Activated T-helper 2 cell treated with anti-CD3 and anti-CD28 coated beads, Interferon-gamma antibody, Interleukin-2, Interleukin-4, amounts not matched to agents 10 μg/mL and 5 μg/mL and 100 μg/mL, durations not matched to agents 14 hours and 24 hours and 36 hours (primary cell): ENCODE measurements around the gene MINDY4. TPM values are rescaled to one million over a fixed set of nuclear protein-coding genes. Genes with fewer than 3 reads are reported as not detected.

Experiments used
- DNase-seq: peaks from one replicate; pipeline ENCODE4 v3.0.0; 2021; ENCODE audit warnings: low spot score
- H3K27ac Mint-ChIP-seq: one replicate; pipeline ENCODE4 v1.8.0; 2021; ENCODE audit warnings: mixed read lengths
- H3K27me3 Mint-ChIP-seq: one replicate; pipeline ENCODE4 v1.8.0; 2021; ENCODE audit warnings: low read depth, mixed read lengths
- H3K36me3 Mint-ChIP-seq: one replicate; pipeline ENCODE4 v1.8.0; 2021; ENCODE audit warnings: low read depth, mixed read lengths
- H3K4me1 Mint-ChIP-seq: one replicate; pipeline ENCODE4 v1.8.0; 2021; ENCODE audit warnings: low read depth, mixed read lengths
- H3K4me3 Mint-ChIP-seq: one replicate; pipeline ENCODE4 v1.8.0; 2021; ENCODE audit warnings: low read depth, mild to moderate bottlenecking, moderate library complexity, mixed read lengths
- H3K9me3 Mint-ChIP-seq: one replicate; pipeline ENCODE4 v1.8.0; 2021; ENCODE audit warnings: mixed read lengths
- intact Hi-C: fragments of 100-400 bp; cut with micrococcal nuclease; formaldehyde crosslinking; loops from one replicate; pipeline ENCODE4 v1.15.1; 2023
- total RNA-seq: library from RNA; stranded (reverse); gene quantifications from 2 replicates; pipeline ENCODE4 v1.2.3, GENCODE V29; 2022

Gene MINDY4
- total RNA-seq, 1 donor from 2014 or later = 1.3 TPM

DNA sequence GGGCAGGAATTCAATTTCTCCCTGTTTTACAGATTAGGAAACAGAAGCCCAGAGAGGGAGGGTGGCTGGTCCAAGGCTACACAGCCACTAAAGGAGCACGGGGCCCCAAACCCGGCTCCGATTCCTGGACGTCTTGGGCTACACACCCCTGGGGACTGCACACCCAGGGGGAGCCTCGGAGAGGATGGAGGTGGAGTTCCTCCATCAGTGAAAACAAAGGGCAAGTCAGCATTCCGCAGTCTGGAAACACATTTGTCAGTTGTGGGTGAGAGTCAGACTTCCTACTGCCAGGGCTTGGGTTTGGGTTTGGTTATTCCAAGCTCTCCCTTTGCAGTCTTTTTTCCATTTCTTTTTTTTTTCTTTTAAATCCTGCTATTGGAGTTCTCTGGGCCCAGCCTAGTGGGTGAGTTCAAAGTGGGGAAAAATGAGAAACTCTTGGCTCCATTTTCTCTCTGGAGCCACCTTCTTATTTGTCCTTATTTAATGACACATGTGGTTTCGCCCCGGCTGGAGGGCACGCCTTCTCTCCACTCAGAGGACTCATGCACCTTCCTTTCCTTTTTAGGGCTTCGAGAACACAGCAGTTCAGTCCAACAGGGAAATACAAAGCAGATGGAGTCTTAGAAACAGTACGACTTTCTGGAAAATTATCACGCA is 80.6 kb downstream of the MINDY4 start:
- H3K4me1 Mint-ChIP-seq = no peaks in the 10 kb centered on the region
- no peak for DNase-seq

DNA sequence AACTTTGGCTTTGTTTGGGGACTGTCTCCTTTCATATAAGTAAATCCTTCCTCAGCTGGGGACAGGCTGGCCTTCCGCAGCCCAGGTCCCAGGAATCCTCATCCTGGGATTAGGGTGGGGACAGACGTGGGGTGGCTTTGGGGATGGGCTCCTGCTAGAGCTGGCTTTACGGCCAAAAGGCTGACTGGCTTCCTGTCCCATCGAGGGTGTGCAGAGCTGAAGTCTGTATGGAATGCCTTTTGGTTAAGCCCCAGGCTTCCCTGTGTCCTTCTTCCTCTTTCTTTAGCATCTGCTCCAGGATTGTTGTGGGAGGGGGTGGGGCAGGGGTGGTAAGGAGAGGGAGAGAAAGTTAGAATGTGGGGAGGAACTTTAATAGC is 81.1 kb downstream of the MINDY4 start:
- no peaks in the 10 kb centered on the region for H3K27me3 Mint-ChIP-seq
- no peak overlapping the region for H3K4me3 Mint-ChIP-seq
- H3K4me1 Mint-ChIP-seq = no peaks in the 10 kb centered on the region
- H3K36me3 Mint-ChIP-seq = no peaks in the 10 kb centered on the region
- no peaks in the 10 kb centered on the region for H3K9me3 Mint-ChIP-seq
- intact Hi-C loops = no loop called here
- H3K27ac Mint-ChIP-seq = no peak overlapping the region
- DNase-seq = no peak

More for the DNA sequence above, 80.6 kb downstream of the MINDY4 start:
- Mint-ChIP-seq H3K27me3 (no peaks in the 10 kb centered on the region), H3K9me3 (no peaks in the 10 kb centered on the region), H3K27ac (no peak overlapping the region), H3K4me3 (no peak overlapping the region), H3K36me3 (no peaks in the 10 kb centered on the region)
- intact Hi-C loops = no loop called here

DNA sequence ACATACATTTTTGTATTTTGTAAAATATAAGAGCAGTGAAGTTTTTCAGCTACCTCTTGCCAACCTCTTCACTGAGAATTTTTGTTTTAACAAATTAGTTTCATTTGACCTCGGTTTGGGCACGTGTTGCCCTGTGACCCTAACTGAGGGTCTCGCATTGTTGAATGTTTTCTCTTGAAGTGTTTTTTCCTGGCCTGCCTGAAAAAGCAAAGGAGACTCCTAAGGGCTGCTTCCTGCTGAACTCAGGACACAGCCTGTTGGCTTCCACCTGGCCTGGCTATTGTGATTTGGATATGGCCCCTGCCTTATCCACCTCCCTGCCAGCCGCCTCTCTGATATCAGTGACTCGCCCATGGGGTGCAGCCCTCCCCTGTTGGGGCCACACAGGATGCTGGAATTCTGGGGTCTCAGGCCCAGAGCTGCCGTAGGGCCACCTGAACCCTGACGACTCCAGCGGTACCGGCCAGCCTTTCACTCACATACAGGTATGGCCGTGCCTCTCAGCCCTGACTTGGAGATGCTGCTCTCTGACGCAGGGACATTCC is 81.6 kb downstream of the MINDY4 start:
- H3K9me3 Mint-ChIP-seq = no peaks in the 10 kb centered on the region
- intact Hi-C loops = no loop called here
- H3K4me1 Mint-ChIP-seq = no peaks in the 10 kb centered on the region
- no peak for DNase-seq
- no peak overlapping the region for H3K27ac Mint-ChIP-seq
- no peak overlapping the region for H3K4me3 Mint-ChIP-seq
- H3K27me3 Mint-ChIP-seq = no peaks in the 10 kb centered on the region
- no peaks in the 10 kb centered on the region for H3K36me3 Mint-ChIP-seq

DNA sequence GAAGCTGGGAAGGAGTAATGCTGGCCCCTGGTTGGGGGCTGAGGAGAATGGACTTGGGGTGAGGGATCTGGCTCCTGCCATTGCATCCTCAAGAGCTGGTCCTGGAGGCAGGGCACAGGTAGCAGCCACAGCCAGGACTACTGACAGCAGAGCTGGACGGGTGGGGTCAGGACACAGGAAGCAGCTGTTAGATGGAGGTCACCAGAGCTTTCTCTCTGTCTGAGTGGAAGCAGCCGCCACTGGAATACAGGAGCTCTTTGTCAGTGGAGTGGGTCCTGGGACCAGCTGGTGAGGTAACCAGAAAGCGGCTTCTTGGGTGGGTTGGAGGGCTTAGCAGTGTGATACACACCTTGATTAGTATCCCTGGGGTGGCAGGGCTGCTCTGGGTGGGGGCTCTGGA is 82.4 kb downstream of the MINDY4 start:
- H3K9me3 Mint-ChIP-seq = no peaks in the 10 kb centered on the region
- intact Hi-C loops = no loop called here
- no peaks in the 10 kb centered on the region for H3K27me3 Mint-ChIP-seq
- H3K27ac Mint-ChIP-seq = no peak overlapping the region
- H3K4me1 Mint-ChIP-seq = no peaks in the 10 kb centered on the region
- H3K36me3 Mint-ChIP-seq = no peaks in the 10 kb centered on the region
- no peak overlapping the region for H3K4me3 Mint-ChIP-seq
- no peak for DNase-seq

DNA sequence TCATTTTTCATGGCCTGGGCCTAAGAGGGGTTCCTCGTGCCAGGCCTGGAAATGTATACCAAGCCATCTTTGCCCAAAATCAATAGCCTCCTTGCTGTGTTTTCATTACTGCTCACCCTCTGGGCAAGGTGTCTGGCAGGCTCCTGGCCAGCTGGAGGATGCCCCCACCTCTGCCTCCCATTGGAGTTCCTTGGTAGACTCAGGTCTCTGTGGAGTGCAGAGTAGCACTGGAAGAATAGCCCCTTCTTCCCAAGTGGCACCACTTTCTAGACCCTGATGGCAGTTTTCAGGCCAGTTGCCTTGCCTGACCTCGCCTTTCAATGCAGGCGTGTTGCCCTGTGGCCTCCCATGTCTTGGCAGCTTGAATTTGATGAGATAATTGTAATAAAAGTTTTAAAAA is 84.7 kb downstream of the MINDY4 start:
- Mint-ChIP-seq H3K4me1 (no peaks in the 10 kb centered on the region), H3K9me3 (no peaks in the 10 kb centered on the region)

DNA sequence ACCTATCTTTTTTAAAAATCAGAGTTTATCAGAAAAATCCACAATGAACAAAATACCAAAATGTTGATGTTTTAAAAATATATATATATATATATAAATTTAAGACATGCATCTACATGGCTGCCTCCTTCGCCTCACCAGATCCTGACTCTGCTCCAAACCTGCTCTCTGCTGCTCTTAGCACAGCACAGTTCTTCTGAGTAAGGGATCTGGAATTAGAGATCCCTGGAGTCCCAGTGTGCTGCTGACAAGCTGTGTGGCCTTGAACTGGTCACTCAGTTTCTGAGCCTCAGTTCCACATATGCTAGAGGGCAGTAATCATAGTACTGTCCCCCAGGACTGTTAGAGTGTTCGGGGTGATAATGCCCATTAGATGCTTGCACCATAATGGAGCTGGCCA is 87.4 kb downstream of the MINDY4 start:
- Mint-ChIP-seq H3K9me3 (no peaks in the 10 kb centered on the region), H3K36me3 (no peaks in the 10 kb centered on the region), H3K27ac (no peak overlapping the region), H3K4me3 (no peak overlapping the region), H3K4me1 (no peaks in the 10 kb centered on the region), H3K27me3 (no peaks in the 10 kb centered on the region)
- intact Hi-C loops = no loop called here
- DNase-seq = no peak

More for the DNA sequence above, 84.7 kb downstream of the MINDY4 start:
- no peak for DNase-seq
- Mint-ChIP-seq H3K4me3 (no peak overlapping the region), H3K36me3 (no peaks in the 10 kb centered on the region), H3K27ac (no peak overlapping the region), H3K27me3 (no peaks in the 10 kb centered on the region)
- intact Hi-C loops = no loop called here

DNA sequence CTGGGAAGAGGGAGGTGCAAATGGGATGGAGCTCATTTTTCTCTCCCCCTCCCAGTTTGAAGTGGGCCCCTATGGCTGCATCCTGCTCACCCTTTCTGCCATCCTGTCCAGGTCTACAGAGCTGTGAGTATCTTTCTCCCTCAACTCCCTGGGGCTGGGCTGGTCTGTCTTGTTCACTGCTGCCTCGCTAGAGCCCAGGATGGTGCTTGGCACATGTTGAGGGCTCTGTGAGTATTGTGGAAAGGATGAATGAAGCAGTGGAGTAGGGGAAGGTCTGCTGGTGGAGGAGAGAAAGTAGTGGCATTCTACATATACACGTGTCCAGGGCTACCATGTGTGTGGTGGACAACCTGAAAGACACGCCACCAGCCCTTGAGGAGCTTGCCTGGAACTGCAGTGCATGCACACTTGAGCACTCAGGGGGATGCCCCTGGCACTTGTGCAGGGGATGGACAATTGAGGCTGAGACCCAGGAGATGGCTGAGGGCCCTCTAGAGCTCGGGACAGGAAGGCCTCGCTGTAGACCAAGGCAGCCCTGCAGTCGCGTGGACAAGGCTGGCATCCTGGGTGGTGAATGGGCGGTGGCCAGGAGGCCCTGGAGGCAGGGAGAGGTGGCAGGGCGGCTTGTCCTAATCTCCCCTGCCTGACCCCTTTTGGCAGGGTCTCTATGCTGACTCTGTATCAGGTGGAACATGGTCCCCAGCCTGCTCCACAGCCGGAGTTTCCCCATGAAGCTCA is 88.2 kb downstream of the MINDY4 start:
- Mint-ChIP-seq H3K4me3 (no peak overlapping the region), H3K9me3 (no peaks in the 10 kb centered on the region), H3K4me1 (no peaks in the 10 kb centered on the region), H3K27me3 (no peaks in the 10 kb centered on the region), H3K27ac (no peak overlapping the region), H3K36me3 (no peaks in the 10 kb centered on the region)
- intact Hi-C loops = no loop called here
- DNase-seq = no peak

DNA sequence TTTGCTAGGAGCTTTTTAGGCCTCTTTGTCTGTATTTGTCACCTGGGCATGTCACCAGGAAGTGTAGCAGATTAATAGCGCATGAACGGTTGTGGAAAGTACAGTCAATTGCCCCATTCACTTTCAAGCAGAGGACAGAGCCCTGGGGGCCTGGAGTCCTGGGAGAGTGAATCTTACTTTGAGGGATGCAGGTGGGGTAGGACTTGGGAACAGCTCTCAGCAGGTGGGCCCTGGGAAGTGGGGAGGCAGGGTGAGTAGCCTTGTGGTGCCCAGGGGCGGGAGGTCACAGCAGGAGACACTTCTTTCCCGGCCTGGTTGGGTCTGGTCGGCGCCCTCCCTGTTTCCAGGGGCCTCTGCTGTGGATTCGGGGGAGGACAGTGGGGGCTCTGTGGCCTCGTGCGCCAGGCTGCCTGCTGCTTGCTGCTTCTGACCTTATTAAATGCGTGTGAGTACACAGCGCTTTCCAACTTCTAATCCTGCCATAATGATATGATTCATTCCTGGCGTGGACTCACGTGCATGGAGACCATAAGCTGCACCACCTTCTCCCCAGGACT is 88.8 kb downstream of the MINDY4 start:
- no peak for DNase-seq
- H3K9me3 Mint-ChIP-seq = no peaks in the 10 kb centered on the region
- H3K36me3 Mint-ChIP-seq = no peaks in the 10 kb centered on the region
- H3K27me3 Mint-ChIP-seq = no peaks in the 10 kb centered on the region
- no peak overlapping the region for H3K27ac Mint-ChIP-seq
- H3K4me1 Mint-ChIP-seq = no peaks in the 10 kb centered on the region
- intact Hi-C loops = no loop called here
- H3K4me3 Mint-ChIP-seq = no peak overlapping the region

DNA sequence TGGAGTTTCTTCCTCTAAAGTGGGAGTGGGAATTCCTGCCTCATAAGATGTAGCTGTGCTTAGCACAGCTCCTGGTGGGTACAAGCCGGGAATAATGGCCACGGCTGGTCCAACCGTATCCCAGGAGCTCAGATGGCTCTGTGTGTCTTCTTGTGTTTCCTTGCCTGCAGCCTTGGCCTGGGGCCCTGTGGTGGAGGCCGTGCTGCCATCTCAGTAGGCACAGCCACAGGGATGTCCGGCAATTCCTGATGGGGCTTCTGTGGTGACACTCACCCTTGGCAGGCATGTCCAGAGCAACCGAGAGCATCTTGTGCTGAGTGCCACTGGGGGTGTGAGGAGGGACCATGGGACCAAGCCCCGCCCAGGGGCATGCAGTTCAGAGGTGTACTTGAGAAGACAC is 90.4 kb downstream of the MINDY4 start:
- intact Hi-C loops = no loop called here
- no peaks in the 10 kb centered on the region for H3K36me3 Mint-ChIP-seq
- no peaks in the 10 kb centered on the region for H3K4me1 Mint-ChIP-seq
- H3K4me3 Mint-ChIP-seq = no peak overlapping the region
- H3K27me3 Mint-ChIP-seq = no peaks in the 10 kb centered on the region
- H3K9me3 Mint-ChIP-seq = no peaks in the 10 kb centered on the region
- DNase-seq = no peak
- H3K27ac Mint-ChIP-seq = no peak overlapping the region

DNA sequence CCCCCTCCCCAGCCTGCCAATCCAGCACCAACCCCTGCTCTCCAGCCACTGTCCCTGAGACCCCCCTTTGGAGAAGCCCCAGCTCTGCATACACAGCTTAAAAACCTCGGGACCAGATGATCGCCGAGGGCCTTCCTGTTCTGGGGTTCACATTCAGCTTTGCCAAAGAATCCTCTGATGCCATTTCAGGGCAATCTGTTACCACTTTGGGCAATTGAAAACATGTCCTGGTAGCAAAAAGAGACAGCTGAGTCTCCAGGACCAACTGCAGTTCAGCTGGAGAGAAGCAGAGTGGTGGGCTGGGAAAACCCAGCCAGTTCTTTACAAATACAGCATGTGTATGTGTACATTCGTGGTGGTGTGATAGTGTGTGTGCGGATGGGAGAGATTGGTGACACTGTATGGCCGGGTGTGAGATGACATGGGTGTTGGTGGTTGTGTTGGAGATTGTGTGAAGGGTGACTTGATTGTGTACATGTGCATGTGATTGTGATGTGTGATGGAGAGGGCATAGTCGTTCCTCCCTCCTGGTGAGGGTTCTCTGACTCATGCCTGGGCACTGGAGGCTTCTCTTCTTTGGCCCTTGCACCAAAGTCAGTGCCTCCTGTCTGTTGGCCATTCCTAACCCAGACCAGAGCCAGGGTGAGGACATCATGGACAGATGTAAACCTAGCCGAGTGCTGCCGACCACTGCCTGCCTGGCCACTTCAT is 91.9 kb downstream of the MINDY4 start:
- H3K27me3 Mint-ChIP-seq = no peaks in the 10 kb centered on the region

DNA sequence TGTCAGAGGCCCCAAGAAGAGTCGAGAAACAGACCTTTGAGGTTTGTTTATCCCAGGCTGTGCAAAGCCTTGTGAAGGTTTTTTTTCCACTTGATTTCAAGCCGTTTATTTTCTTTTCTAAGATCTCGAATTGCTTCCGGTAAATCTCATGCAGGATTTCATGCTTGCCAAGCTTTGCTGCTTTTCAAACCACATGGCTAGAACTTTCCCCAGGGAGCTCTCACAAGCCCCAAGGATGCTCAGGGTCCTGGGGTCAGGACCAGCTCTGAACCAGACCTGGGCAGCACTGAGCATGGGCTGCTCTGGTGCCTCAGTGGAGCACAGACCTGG is 92.5 kb downstream of the MINDY4 start:
- DNase-seq = no peak
- no peak overlapping the region for H3K27ac Mint-ChIP-seq
- intact Hi-C loops = no loop called here

More for the DNA sequence above, 91.9 kb downstream of the MINDY4 start:
- Mint-ChIP-seq H3K9me3 (no peaks in the 10 kb centered on the region), H3K36me3 (no peaks in the 10 kb centered on the region), H3K4me1 (no peaks in the 10 kb centered on the region), H3K27ac (no peak overlapping the region), H3K4me3 (no peak overlapping the region)
- no peak for DNase-seq
- intact Hi-C loops = no loop called here

DNA sequence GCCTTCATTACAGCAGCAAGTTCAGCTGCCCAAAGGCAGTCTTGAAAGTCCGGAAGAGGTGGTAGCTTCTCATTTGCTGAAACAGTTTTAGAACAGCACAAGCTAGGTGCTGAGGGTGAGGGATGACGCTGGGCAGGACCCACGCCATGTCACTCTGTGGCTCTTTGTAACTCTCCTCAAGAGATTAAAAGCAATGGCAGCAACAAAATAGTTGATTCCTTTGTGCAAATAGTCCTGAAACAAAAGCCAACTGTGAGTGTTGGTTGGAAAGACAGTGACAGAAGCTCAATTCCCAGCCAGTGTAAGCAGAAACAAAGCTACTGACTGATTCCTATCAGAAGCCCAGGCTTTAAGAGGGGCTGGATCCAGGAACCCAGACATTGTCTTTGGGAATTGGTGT is 92.9 kb downstream of the MINDY4 start:
- Mint-ChIP-seq H3K27ac (no peak overlapping the region), H3K27me3 (no peaks in the 10 kb centered on the region), H3K4me1 (no peaks in the 10 kb centered on the region), H3K9me3 (no peaks in the 10 kb centered on the region), H3K36me3 (no peaks in the 10 kb centered on the region), H3K4me3 (no peak overlapping the region)
- intact Hi-C loops = no loop called here
- no peak for DNase-seq

More for the DNA sequence above, 92.5 kb downstream of the MINDY4 start:
- H3K4me1 Mint-ChIP-seq = no peaks in the 10 kb centered on the region
- H3K27me3 Mint-ChIP-seq = no peaks in the 10 kb centered on the region
- H3K36me3 Mint-ChIP-seq = no peaks in the 10 kb centered on the region
- H3K4me3 Mint-ChIP-seq = no peak overlapping the region
- no peaks in the 10 kb centered on the region for H3K9me3 Mint-ChIP-seq

DNA sequence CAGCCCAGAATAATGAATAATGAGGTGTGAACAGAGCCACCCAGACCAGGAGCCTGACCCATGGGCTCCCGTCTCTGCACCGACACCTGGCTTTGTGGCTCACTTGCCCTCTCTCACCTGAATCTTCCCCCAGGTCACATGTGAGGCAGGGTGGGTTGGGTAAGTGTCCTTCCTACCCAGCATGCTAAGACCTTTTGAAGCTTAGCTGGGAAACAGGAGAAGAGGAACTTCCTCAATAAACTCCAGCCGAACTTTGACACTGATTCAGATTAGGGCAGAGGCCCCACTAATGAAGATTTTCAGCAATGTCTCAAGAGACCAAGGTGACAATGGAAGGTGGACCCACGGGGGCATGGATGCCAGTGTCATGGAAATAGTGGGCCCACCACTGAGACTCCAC is 93.9 kb downstream of the MINDY4 start:
- Mint-ChIP-seq H3K27me3 (no peaks in the 10 kb centered on the region), H3K27ac (no peak overlapping the region), H3K9me3 (no peaks in the 10 kb centered on the region), H3K4me1 (no peaks in the 10 kb centered on the region), H3K4me3 (no peak overlapping the region), H3K36me3 (no peaks in the 10 kb centered on the region)
- no peak for DNase-seq
- intact Hi-C loops = no loop called here
